ENCODE data around the gene PHF2.

The PHF2 gene

GRCh38 chr9:93555370-93555769, 21.0 kb upstream of the PHF2 start:
- H3K27me3 ChIP-seq (ENCODE audit: insufficient read depth, poor library complexity, severe bottlenecking), result no peaks in the 10 kb centered on the region
- no peak for DNase-seq (ENCODE audit: low read depth in 1 of 2, low spot score in 1 of 2)
- H3K27ac ChIP-seq (replicated peaks), result no peak overlapping the region
- TF ChIP-seq SPI1 (IDR thresholded peaks at IDR 0.05; ENCODE audit: borderline replicate concordance, low read depth) (no peak), CTCF (IDR thresholded peaks at IDR 0.05; ENCODE audit: insufficient read depth, low read length) (no peak), POLR2AphosphoS5 (IDR thresholded peaks at IDR 0.05; ENCODE audit: low read depth) (no peak), REST (IDR thresholded peaks at IDR 0.05; ENCODE audit: insufficient replicate concordance, low read depth) (no peak), GABPA (IDR thresholded peaks at IDR 0.05; ENCODE audit: low read depth) (no peak)
- no peak overlapping the region for H3K4me3 ChIP-seq (replicated peaks; ENCODE audit: insufficient read depth, low read length)

GRCh38 chr9:93557366-93558137, 18.8 kb upstream of the PHF2 start:
- H3K4me3 ChIP-seq (replicated peaks; ENCODE audit: insufficient read depth, low read length), result no peak overlapping the region
- TF ChIP-seq GABPA (IDR thresholded peaks at IDR 0.05; ENCODE audit: low read depth) (no peak), SPI1 (IDR thresholded peaks at IDR 0.05; ENCODE audit: borderline replicate concordance, low read depth) (no peak), CTCF (IDR thresholded peaks at IDR 0.05; ENCODE audit: insufficient read depth, low read length) (no peak), POLR2AphosphoS5 (IDR thresholded peaks at IDR 0.05; ENCODE audit: low read depth) (no peak), REST (IDR thresholded peaks at IDR 0.05; ENCODE audit: insufficient replicate concordance, low read depth) (no peak)
- no peak for DNase-seq (ENCODE audit: low read depth in 1 of 2, low spot score in 1 of 2)
- H3K27ac ChIP-seq (replicated peaks), result no peak overlapping the region
- no peaks in the 10 kb centered on the region for H3K27me3 ChIP-seq (ENCODE audit: insufficient read depth, poor library complexity, severe bottlenecking)

- H3K27ac ChIP-seq (replicated peaks), result no peak overlapping the region
- no peak overlapping the region for H3K4me3 ChIP-seq (replicated peaks; ENCODE audit: insufficient read depth, low read length)
- DNase-seq (ENCODE audit: low read depth in 1 of 2, low spot score in 1 of 2), result no peak
- no peaks in the 10 kb centered on the region for H3K27me3 ChIP-seq (ENCODE audit: insufficient read depth, poor library complexity, severe bottlenecking)
- TF ChIP-seq POLR2AphosphoS5 (IDR thresholded peaks at IDR 0.05; ENCODE audit: low read depth) (no peak), SPI1 (IDR thresholded peaks at IDR 0.05; ENCODE audit: borderline replicate concordance, low read depth) (no peak), GABPA (IDR thresholded peaks at IDR 0.05; ENCODE audit: low read depth) (no peak), CTCF (IDR thresholded peaks at IDR 0.05; ENCODE audit: insufficient read depth, low read length) (no peak)
Measured at GRCh38 chr9:93558503-93558902, 17.9 kb upstream of the PHF2 start.
